ENCODE measurements around the gene C10orf53.

Gene C10orf53

DNA sequence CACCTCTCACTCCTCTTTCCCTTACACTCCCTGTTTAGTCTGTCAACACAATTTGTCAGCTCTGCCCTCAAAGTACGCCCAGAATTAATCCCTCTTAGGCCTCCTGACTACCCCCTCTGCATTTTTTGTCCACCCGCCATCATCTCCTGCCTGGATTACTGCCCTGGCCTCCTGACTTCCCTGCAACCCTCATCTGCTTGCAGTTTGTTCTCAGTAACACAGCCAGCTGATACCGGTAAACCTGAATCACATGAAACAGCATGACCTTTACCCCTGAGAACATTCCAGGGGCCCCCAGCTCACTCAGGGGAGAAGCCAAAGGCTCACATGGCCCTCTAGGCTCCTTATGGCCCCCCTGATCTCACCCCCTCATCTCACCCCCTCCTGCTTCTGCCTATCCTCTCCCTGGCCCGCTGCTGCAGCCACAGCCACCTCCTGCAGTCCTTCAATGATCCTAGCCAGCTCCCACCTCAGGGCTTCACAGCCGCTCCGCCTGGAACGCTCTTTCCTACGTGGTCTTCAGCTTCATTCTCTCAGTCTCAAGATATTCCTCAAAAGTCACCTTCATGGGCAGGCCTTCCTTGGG lies 8.9 kb downstream of the C10orf53 start (continued):
- TF ChIP-seq, protein P1, sequence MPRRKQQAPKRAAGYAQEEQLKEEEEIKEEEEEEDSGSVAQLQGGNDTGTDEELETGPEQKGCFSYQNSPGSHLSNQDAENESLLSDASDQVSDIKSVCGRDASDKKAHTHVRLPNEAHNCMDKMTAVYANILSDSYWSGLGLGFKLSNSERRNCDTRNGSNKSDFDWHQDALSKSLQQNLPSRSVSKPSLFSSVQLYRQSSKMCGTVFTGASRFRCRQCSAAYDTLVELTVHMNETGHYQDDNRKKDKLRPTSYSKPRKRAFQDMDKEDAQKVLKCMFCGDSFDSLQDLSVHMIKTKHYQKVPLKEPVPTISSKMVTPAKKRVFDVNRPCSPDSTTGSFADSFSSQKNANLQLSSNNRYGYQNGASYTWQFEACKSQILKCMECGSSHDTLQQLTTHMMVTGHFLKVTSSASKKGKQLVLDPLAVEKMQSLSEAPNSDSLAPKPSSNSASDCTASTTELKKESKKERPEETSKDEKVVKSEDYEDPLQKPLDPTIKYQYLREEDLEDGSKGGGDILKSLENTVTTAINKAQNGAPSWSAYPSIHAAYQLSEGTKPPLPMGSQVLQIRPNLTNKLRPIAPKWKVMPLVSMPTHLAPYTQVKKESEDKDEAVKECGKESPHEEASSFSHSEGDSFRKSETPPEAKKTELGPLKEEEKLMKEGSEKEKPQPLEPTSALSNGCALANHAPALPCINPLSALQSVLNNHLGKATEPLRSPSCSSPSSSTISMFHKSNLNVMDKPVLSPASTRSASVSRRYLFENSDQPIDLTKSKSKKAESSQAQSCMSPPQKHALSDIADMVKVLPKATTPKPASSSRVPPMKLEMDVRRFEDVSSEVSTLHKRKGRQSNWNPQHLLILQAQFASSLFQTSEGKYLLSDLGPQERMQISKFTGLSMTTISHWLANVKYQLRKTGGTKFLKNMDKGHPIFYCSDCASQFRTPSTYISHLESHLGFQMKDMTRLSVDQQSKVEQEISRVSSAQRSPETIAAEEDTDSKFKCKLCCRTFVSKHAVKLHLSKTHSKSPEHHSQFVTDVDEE (CRISPR knock-in tag; IDR thresholded peaks at IDR 0.05) = no peak
- TF ChIP-seq ZNF8 (CRISPR knock-in tag; IDR thresholded peaks at IDR 0.05) (no peak), ZFP3 (CRISPR knock-in tag; IDR thresholded peaks at IDR 0.05) (no peak), CSDC2 (CRISPR knock-in tag; IDR thresholded peaks at IDR 0.05) (no peak)

DNA sequence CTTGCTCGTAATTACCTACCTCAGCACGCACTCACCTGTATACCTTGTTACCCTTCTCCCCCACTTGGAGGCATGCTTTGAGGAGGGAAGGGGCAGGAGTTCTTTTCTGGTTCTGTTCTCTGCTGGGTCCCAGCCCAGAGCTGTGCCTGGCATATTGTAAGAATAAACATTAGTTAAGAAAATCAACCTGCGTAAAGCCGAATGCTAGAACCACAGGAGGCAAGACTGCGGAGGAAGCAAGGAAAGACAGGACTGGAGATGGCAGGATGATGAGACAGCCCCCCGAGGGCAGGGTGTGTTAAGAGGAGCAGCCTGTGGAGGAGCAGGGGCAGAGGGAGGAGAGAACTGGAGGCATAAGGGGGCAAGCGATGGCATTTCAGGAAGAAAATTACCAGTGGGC lies 9.5 kb downstream of the C10orf53 start:
- no peak for TF ChIP-seq BACH2 (CRISPR knock-in tag; IDR thresholded peaks at IDR 0.05; ENCODE audit: borderline replicate concordance)
- no peak for TF ChIP-seq ZNF70 (CRISPR knock-in tag; IDR thresholded peaks at IDR 0.05)
- no peak for TF ChIP-seq GLIS3 (CRISPR knock-in tag; IDR thresholded peaks at IDR 0.05)
- TF ChIP-seq OSR1 (CRISPR knock-in tag; IDR thresholded peaks at IDR 0.05) = no peak
- no peak for TF ChIP-seq SNAI2 (CRISPR knock-in tag; IDR thresholded peaks at IDR 0.05)
- no peak for TF ChIP-seq TOX (CRISPR knock-in tag; IDR thresholded peaks at IDR 0.05; ENCODE audit: borderline replicate concordance)
- TF ChIP-seq ZC3H10 (CRISPR knock-in tag; IDR thresholded peaks at IDR 0.05) = no peak
- no peak for TF ChIP-seq RARB (CRISPR knock-in tag; IDR thresholded peaks at IDR 0.05)
- TF ChIP-seq TCF4 (CRISPR knock-in tag; IDR thresholded peaks at IDR 0.05; ENCODE audit: borderline replicate concordance) = no peak
- TF ChIP-seq, protein P2, sequence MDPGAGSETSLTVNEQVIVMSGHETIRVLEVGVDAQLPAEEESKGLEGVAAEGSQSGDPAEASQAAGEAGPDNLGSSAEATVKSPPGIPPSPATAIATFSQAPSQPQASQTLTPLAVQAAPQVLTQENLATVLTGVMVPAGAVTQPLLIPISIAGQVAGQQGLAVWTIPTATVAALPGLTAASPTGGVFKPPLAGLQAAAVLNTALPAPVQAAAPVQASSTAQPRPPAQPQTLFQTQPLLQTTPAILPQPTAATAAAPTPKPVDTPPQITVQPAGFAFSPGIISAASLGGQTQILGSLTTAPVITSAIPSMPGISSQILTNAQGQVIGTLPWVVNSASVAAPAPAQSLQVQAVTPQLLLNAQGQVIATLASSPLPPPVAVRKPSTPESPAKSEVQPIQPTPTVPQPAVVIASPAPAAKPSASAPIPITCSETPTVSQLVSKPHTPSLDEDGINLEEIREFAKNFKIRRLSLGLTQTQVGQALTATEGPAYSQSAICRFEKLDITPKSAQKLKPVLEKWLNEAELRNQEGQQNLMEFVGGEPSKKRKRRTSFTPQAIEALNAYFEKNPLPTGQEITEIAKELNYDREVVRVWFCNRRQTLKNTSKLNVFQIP (CRISPR knock-in tag; IDR thresholded peaks at IDR 0.05; ENCODE audit: borderline replicate concordance, low read depth) = no peak
- no peak for TF ChIP-seq ESRRG (CRISPR knock-in tag; IDR thresholded peaks at IDR 0.05)
- TF ChIP-seq ISL1 (CRISPR knock-in tag; IDR thresholded peaks at IDR 0.05) = no peak
- no peak for TF ChIP-seq ZFP30 (CRISPR knock-in tag; IDR thresholded peaks at IDR 0.05)
- TF ChIP-seq, protein P1 (CRISPR knock-in tag; IDR thresholded peaks at IDR 0.05) = no peak
- no peak for TF ChIP-seq ZNF565 (CRISPR knock-in tag; conservative IDR thresholded peaks at IDR 0.05; ENCODE audit: low read depth)
- no peak for ATAC-seq

DNA sequence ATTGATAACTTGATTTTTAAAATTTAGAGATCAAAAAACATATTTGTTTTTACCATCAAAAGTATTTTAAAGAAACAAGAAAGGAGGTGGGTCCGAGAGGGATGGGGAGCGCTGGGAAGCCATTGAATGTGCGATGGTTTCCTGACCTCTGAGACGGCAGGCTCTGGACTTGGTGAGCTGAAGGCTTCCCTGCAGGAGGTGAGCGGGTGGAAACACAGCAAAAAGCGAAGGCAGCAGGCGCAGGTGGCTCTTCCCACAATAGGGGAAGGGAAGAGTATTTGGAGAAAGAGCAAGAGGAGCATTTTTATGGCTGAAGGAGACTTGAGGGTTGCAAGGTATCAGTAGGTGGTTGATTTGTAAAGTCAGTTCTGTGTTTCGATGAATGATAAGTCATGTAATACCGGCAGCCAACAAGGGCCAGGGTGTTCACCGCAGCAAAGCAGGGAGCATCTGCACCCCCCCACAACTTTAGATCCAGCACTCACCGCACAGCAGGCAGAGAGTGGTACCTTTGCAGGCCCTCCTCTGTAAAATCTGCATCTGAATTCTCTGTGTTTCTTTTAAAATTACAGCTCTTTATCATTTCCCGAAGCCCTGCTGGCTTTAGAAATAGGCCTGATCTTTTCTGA lies 10.5 kb downstream of the C10orf53 start:
- ATAC-seq = no peak
- TF ChIP-seq, protein P3, sequence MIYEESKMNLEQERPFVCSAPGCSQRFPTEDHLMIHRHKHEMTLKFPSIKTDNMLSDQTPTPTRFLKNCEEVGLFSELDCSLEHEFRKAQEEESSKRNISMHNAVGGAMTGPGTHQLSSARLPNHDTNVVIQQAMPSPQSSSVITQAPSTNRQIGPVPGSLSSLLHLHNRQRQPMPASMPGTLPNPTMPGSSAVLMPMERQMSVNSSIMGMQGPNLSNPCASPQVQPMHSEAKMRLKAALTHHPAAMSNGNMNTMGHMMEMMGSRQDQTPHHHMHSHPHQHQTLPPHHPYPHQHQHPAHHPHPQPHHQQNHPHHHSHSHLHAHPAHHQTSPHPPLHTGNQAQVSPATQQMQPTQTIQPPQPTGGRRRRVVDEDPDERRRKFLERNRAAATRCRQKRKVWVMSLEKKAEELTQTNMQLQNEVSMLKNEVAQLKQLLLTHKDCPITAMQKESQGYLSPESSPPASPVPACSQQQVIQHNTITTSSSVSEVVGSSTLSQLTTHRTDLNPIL (CRISPR knock-in tag; IDR thresholded peaks at IDR 0.05; ENCODE audit: low read depth) = no peak
- TF ChIP-seq ISL1 (CRISPR knock-in tag; IDR thresholded peaks at IDR 0.05) = no peak
- no peak for TF ChIP-seq GLIS3 (CRISPR knock-in tag; IDR thresholded peaks at IDR 0.05)
- no peak for TF ChIP-seq ZFP3 (CRISPR knock-in tag; IDR thresholded peaks at IDR 0.05)
- no peak for TF ChIP-seq TCF4 (CRISPR knock-in tag; IDR thresholded peaks at IDR 0.05; ENCODE audit: borderline replicate concordance)
- TF ChIP-seq OSR1 (CRISPR knock-in tag; IDR thresholded peaks at IDR 0.05) = no peak
- no peak for TF ChIP-seq ARNTL (CRISPR knock-in tag; IDR thresholded peaks at IDR 0.05; ENCODE audit: borderline replicate concordance, low read depth)
- no peak for TF ChIP-seq SNAI2 (CRISPR knock-in tag; IDR thresholded peaks at IDR 0.05)
- TF ChIP-seq CSDC2 (CRISPR knock-in tag; IDR thresholded peaks at IDR 0.05) = no peak
- TF ChIP-seq, protein P2 (CRISPR knock-in tag; IDR thresholded peaks at IDR 0.05; ENCODE audit: borderline replicate concordance, low read depth) = no peak
- TF ChIP-seq TOX (CRISPR knock-in tag; IDR thresholded peaks at IDR 0.05; ENCODE audit: borderline replicate concordance) = no peak
- TF ChIP-seq ZNF70 (CRISPR knock-in tag; IDR thresholded peaks at IDR 0.05) = no peak
- TF ChIP-seq ZNF565 (CRISPR knock-in tag; conservative IDR thresholded peaks at IDR 0.05; ENCODE audit: low read depth) = no peak
